SK-N-SH treated with all-trans-retinoic acid at 6 μM for 48 hours (cell line): Measurements from ENCODE around the gene FNTB.

Experiments
- ATAC-seq: fragments of 200-7000 bp; cut with Tn5 transposase; 3 replicates; pipeline ENCODE4 v1.9.1; 2020; ENCODE audit warnings: mild to moderate bottlenecking, moderate library complexity
- BACH2 ChIP-seq: fragments of 250-450 bp; sonication (Bioruptor Pico); IDR thresholded peaks from 2 replicates; pipeline ENCODE4 v1.9.0; 2021; ENCODE audit warnings: mild to moderate bottlenecking, borderline replicate concordance
- CREB5 ChIP-seq: fragments of 250-450 bp; sonication (Bioruptor Pico); IDR thresholded peaks from 2 replicates; pipeline ENCODE4 v1.5.1; 2020; ENCODE audit warnings: low read depth, mild to moderate bottlenecking, moderate library complexity
- CSDC2 ChIP-seq: fragments of 250-450 bp; sonication (Bioruptor Pico); IDR thresholded peaks from 2 replicates; pipeline ENCODE4 v1.5.0; 2020; ENCODE audit warnings: mild to moderate bottlenecking, moderate library complexity
- CSRNP3 ChIP-seq: fragments of 250-450 bp; sonication (Bioruptor Pico); IDR thresholded peaks from 2 replicates; pipeline ENCODE4 v1.5.1; 2021; ENCODE audit warnings: mild to moderate bottlenecking, moderate library complexity
- ESRRG ChIP-seq: fragments of 250-450 bp; sonication (Bioruptor Pico); IDR thresholded peaks from 2 replicates; pipeline ENCODE4 v1.6.1; 2021; ENCODE audit warnings: mild to moderate bottlenecking
- GLIS3 ChIP-seq: fragments of 250-450 bp; sonication (Bioruptor Pico); IDR thresholded peaks from 2 replicates; pipeline ENCODE4 v1.5.0; 2020; ENCODE audit warnings: mild to moderate bottlenecking, moderate library complexity
- ISL1 ChIP-seq: fragments of 250-450 bp; sonication (Bioruptor Pico); IDR thresholded peaks from 2 replicates; pipeline ENCODE4 v2.1.2; 2022; ENCODE audit warnings: mild to moderate bottlenecking, moderate library complexity
- OSR1 ChIP-seq: fragments of 250-450 bp; sonication (Bioruptor Pico); IDR thresholded peaks from 2 replicates; pipeline ENCODE4 v1.8.0; 2022; ENCODE audit warnings: moderate library complexity, mild to moderate bottlenecking, inconsistent platforms
- PATZ1 ChIP-seq: fragments of 250-450 bp; sonication (Bioruptor Pico); IDR thresholded peaks from 2 replicates; pipeline ENCODE4 v1.8.0; 2020; ENCODE audit warnings: mild to moderate bottlenecking, moderate library complexity, borderline replicate concordance
- POU6F1 ChIP-seq: fragments of 250-450 bp; sonication (Bioruptor Pico); IDR thresholded peaks from 2 replicates; pipeline ENCODE4 v1.8.0; 2021; ENCODE audit warnings: low read depth, mild to moderate bottlenecking, moderate library complexity, borderline replicate concordance
- PPARA ChIP-seq: fragments of 250-450 bp; sonication (Bioruptor Pico); IDR thresholded peaks from 2 replicates; pipeline ENCODE4 v1.5.0; 2020; ENCODE audit warnings: mild to moderate bottlenecking, borderline replicate concordance
- RARB ChIP-seq: fragments of 250-450 bp; sonication (Bioruptor Pico); IDR thresholded peaks from 2 replicates; pipeline ENCODE4 v1.8.0; 2021; ENCODE audit warnings: mild to moderate bottlenecking, moderate library complexity
- SNAI2 ChIP-seq: fragments of 250-450 bp; sonication (Bioruptor Pico); IDR thresholded peaks from 2 replicates; pipeline ENCODE4 v1.5.0; 2020; ENCODE audit warnings: mild to moderate bottlenecking, moderate library complexity
- TCF4 ChIP-seq: fragments of 250-450 bp; sonication (Bioruptor Pico); IDR thresholded peaks from 2 replicates; pipeline ENCODE4 v1.8.0; 2021; ENCODE audit warnings: mild to moderate bottlenecking, moderate library complexity, borderline replicate concordance
- TOX ChIP-seq: fragments of 250-450 bp; sonication (Bioruptor Pico); IDR thresholded peaks from 2 replicates; pipeline ENCODE4 v1.8.0; 2021; ENCODE audit warnings: mild to moderate bottlenecking, moderate library complexity, borderline replicate concordance
- TSHZ2 ChIP-seq: fragments of 250-450 bp; sonication (Bioruptor Pico); IDR thresholded peaks from 2 replicates; pipeline ENCODE4 v1.5.0; 2020; ENCODE audit warnings: mild to moderate bottlenecking, moderate library complexity
- ZNF70 ChIP-seq: fragments of 450-650 bp; formaldehyde crosslinking; IDR thresholded peaks from 2 replicates; pipeline ENCODE4 v1.5.0; 2020; ENCODE audit warnings: mild to moderate bottlenecking, moderate library complexity
- ZNF8 ChIP-seq: fragments of 450-650 bp; formaldehyde crosslinking; IDR thresholded peaks from 2 replicates; pipeline ENCODE4 v1.5.0; 2020; ENCODE audit warnings: mild to moderate bottlenecking, moderate library complexity

FNTB gene

GRCh38 chr14:65079768-65080167, 93.1 kb downstream of the FNTB start:
- no peak for ATAC-seq
- TF ChIP-seq ISL1 (CRISPR knock-in tag) (no peak), OSR1 (no peak), BACH2 (CRISPR knock-in tag) (no peak), ZNF70 (CRISPR knock-in tag) (no peak), TSHZ2 (CRISPR knock-in tag) (no peak), ESRRG (CRISPR knock-in tag) (no peak), POU6F1 (CRISPR knock-in tag) (no peak)
- TF ChIP-seq, all 23 proteins: peak for 0

GRCh38 chr14:65080960-65081747, 94.5 kb downstream of the FNTB start:
- no peak for ATAC-seq
- TF ChIP-seq ZNF8 (CRISPR knock-in tag) (no peak), ZNF70 (CRISPR knock-in tag) (no peak), POU6F1 (CRISPR knock-in tag) (no peak), RARB (no peak), CREB5 (CRISPR knock-in tag) (no peak), BACH2 (CRISPR knock-in tag) (no peak)

GRCh38 chr14:65082930-65083329, 96.2 kb downstream of the FNTB start:
- no peak for ATAC-seq
- TF ChIP-seq ESRRG (CRISPR knock-in tag) (no peak), PPARA (CRISPR knock-in tag) (no peak), GLIS3 (CRISPR knock-in tag) (no peak), TOX (CRISPR knock-in tag) (no peak), RARB (no peak), SNAI2 (CRISPR knock-in tag) (no peak), CSDC2 (no peak), TSHZ2 (CRISPR knock-in tag) (no peak), TCF4 (CRISPR knock-in tag) (no peak), CREB5 (CRISPR knock-in tag) (no peak), CSRNP3 (CRISPR knock-in tag) (no peak), BACH2 (CRISPR knock-in tag) (no peak), PATZ1 (CRISPR knock-in tag) (no peak), ZNF70 (CRISPR knock-in tag) (no peak)
